ENCODE results near the gene ERCC6L2.

Gene ERCC6L2

DNA sequence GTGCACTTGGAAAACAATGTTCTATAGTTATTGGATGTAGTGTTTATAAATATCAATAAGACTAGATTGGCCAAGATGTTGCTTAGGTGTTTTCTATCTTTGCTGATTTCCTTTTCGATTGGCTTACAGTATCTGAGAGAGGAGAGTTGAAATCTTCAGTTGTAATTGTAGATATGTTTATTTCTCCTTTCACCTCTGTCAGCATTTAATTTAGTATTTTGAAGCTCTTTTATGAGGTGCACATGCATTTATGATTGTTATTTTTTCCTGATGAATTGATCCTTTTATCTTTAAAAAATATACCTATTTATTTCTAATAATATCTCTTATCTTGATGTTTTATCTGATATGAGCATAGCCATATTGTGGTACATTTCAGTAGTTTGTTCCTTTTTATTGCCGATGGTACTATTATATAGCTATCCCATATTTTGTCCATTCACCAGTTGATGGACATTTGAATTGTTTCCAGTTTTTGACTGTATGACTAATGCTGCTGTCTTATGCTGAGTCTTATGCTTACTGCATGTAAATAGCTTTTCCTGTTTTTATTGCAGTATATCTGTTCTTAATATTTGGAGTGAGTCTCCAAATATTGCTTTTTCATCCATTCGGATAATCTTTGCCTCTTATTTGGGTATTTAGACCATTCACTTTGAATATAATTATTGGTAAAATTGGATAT, 34.7 kb downstream of the ERCC6L2 start:
- no peak overlapping the region for H3K27ac ChIP-seq
- DNase-seq (ENCODE audit: low read depth, low spot score), result no peak

GRCh38 chr9:95910770-95911340, 35.4 kb downstream of the ERCC6L2 start:
- DNase-seq (ENCODE audit: low read depth, low spot score), result no peak
- H3K27ac ChIP-seq, result no peak overlapping the region

DNA sequence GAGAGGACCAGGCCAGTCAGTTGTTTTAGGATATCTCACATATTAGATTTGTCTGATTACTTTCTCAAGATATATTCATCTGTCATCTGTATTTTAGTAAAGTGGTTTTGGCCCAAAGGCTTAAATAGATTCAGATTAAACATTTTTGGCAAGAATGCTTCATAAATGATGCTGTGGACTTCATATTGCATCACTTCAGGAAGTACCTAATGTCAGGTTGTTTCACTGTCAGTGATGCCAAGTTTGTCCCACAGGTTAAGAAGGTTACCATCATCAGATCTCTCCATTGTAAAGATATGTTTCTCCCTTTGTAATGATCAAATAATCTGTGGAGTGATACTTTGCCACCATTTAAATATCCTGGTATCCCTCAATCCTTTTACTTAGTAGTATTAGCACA, 37.3 kb downstream of the ERCC6L2 start:
- H3K27ac ChIP-seq, result no peak overlapping the region
- DNase-seq (ENCODE audit: low read depth, low spot score), result no peak

DNA sequence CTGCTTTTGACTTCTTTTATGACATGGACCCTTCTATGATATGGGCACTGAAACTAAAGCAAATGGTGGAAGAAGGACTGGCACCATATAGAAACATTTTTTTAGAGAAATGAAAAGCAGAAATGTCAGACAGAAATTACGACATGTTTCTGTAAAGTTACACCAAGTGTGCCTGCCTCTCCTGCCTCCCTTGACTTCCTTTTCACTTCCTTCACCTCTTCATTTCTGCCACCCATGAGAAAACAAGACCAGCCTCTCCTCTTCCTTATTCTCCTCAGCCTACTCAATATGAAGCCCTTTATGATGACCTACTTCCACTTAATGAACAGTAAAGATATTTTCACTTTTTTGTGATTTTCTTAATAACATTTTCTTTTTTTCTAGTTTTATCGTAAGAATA, 44.5 kb downstream of the ERCC6L2 start:
- no peak overlapping the region for H3K27ac ChIP-seq
- no peak for DNase-seq (ENCODE audit: low read depth, low spot score)

GRCh38 chr9:95923794-95924193, 48.3 kb downstream of the ERCC6L2 start:
- no peak for DNase-seq (ENCODE audit: low read depth, low spot score)
- H3K27ac ChIP-seq, result no peak overlapping the region

DNA sequence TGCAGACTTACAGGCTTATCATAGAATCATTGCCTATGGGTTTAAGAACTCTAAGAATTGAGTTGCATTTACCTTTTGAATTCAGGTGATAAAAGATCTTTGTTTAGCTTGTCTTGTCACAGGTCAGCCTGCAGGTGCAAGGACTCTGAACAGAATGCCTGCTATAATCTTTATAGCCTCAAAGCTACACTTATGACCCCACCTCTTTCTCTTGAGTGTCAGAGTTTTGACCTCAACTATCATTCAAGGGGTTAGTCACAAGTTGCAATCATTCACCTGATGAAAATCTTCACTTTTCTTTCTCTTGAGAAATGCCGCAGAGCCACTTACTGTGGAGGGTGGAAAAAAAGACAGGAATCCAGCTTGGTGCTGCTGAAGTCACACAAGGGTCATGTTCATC, 49.5 kb downstream of the ERCC6L2 start:
- H3K27ac ChIP-seq, result no peak overlapping the region
- DNase-seq (ENCODE audit: low read depth, low spot score), result no peak

- DNase-seq (ENCODE audit: low read depth, low spot score), result no peak
- H3K27ac ChIP-seq, result no peak overlapping the region
These were observed 51.9 kb downstream of the ERCC6L2 start for GRCh38 chr9:95927271-95928004.

DNA sequence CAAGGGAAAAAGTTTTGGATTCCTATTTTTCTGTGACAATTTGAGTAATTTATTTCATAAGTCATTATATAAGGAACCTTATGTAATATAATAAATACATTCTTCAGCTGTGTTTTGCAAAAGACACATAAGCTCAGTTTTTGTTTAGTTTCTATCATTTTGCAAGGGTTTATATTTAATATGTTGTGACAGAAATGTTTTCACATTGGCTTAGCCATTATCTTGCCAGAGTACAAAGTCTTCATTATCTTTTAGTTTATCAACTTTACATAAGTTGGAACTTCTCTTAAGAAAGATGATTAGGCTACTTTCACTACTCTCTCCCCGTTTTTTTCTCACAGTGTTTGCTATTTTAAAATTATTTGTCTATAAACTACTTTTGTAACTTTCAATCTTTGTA, 54.8 kb downstream of the ERCC6L2 start:
- DNase-seq (ENCODE audit: low read depth, low spot score), result no peak
- H3K27ac ChIP-seq, result no peak overlapping the region

DNA sequence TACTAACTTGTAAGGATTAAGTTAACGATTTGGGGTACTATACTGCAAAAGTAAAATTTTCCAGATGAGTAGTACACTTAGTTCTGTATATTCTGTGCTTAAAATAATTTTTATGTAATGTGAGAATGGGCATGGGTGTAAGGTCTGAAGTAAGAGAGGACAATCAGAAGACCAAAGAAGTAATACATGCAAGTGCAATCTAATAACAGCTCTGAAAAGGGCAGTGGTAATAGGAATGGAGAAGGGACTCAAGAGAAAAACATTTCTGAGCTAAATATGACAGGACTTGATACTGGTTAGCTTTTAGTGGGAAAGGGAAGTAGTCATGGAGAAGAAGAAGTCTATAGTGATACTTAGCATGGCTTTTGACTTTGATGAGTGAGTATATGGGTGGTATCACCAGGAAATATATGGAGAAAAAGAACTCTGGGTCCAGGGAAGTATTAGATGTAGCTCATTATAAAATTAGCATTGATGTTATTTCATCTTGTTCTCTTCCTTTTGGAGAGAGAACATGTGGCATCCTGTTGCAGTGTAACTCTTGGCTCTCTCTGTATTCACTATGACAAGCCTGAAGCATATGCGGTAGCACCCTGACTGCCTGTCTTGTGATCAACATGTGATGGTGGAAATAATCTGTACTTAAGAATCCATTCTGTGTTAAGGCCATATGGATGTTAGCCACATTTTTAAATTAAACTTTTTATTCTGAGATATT, 60.5 kb downstream of the ERCC6L2 start:
- no peak overlapping the region for H3K27ac ChIP-seq
- no peak for DNase-seq (ENCODE audit: low read depth, low spot score)

- DNase-seq (ENCODE audit: low read depth, low spot score), result no peak
- no peak overlapping the region for H3K27ac ChIP-seq
These were observed 61.1 kb downstream of the ERCC6L2 start for GRCh38 chr9:95936579-95937075.

- H3K27ac ChIP-seq, result no peak overlapping the region
- DNase-seq (ENCODE audit: low read depth, low spot score), result peak; percentile 10
These were observed 61.6 kb downstream of the ERCC6L2 start for GRCh38 chr9:95937131-95937530.

GRCh38 chr9:95938724-95939123, 63.2 kb downstream of the ERCC6L2 start:
- no peak for DNase-seq (ENCODE audit: low read depth, low spot score)
- no peak overlapping the region for H3K27ac ChIP-seq

GRCh38 chr9:95939472-95939871, 64.0 kb downstream of the ERCC6L2 start:
- H3K27ac ChIP-seq, result no peak overlapping the region
- no peak for DNase-seq (ENCODE audit: low read depth, low spot score)

DNA sequence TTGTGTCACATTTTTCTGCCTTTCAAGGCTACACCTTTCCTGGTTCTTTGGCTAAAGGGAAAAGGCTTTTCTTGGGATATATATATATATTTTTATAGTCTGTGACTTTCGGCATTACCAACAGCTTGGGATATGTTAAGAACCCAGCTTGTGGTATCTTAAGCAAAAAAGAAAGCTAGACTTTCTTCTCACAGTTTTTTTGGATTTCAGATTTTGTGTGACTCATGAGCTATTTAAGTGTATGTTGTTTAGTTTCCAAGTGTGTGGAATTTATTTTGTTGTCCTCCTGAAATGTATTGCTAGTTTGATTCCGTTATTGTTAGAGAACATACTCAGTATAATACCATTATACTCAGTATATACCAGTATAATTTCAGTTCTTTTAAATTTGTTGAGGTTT, 64.8 kb downstream of the ERCC6L2 start:
- H3K27ac ChIP-seq, result no peak overlapping the region
- no peak for DNase-seq (ENCODE audit: low read depth, low spot score)

DNA sequence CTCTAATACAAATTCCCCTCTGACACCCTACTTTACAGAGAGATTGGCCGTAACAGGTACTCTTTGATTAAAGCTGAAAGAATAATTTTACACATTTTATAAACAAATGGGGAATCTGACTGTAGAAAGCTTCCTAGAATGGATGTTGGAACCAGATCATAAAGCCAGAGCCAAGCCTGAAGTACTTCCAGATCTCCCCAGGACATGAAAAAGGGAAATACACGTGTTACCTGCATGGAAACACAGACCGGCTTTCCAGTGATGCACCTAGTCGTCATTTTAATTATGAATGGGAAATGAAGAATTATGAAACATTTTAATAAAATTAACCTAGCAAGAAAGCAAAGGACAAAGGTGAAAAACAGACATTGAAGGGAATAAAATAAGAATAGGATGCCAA, 66.5 kb downstream of the ERCC6L2 start:
- DNase-seq (ENCODE audit: low read depth, low spot score), result no peak
- no peak overlapping the region for H3K27ac ChIP-seq

GRCh38 chr9:95947118-95947517, 71.6 kb downstream of the ERCC6L2 start:
- no peak overlapping the region for H3K27ac ChIP-seq
- no peak for DNase-seq (ENCODE audit: low read depth, low spot score)

DNA sequence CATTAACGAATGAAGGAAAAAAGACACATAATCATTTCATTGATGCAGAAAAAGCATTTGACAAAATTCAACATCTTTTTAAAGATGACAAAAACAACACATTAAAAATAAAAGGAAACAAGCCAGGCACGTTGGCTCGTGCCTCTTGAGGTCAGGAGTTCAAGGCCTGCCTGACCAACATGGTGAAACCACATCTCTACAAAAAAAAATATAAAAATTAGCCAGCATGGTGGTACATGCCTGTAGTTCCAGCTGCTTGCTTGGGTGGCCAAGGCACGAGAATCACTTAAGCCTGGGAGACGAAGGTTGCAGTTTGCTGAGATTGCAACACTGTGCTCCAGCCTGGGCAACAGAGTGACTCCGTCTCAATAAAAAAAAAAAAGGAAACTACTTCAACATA, 77.0 kb downstream of the ERCC6L2 start:
- H3K27ac ChIP-seq, result no peak overlapping the region
- DNase-seq (ENCODE audit: low read depth, low spot score), result no peak

DNA sequence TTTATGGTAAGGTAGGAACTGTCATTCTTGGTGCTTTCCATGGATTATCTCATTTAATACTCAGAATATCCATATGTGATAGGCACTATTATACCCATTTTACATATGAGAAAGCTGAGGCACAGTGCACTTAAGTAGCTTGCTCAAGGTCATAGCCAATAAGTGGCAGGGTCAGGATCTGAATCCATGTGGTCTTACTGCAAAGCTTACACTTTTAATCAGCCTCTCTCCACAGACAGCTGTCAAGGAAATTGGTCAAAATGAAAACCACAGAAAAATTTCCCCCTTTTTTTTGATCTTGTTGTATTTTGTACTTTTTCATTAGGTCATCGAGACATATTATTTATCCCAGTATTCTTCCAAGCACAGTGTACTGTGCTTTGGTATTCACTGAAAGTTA, 78.5 kb downstream of the ERCC6L2 start:
- no peak for DNase-seq (ENCODE audit: low read depth, low spot score)
- no peak overlapping the region for H3K27ac ChIP-seq

DNA sequence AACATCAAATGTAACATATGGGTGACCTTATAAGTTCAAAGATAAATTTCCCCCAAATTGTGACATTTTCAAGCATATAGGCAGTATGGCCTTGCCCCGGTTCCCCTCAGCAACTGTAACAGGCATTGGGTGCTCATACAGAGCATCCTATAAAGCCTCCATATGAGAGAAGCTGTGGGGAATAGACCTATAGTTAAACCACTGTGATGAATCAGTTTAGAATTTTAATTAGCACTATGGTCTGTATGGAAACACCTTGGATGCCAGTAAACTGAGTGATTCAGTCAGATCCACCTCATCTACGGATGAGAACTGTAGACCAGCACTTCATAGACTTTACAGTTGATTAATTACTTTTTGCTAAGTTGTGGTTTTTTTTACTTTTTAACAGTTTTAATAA, 79.4 kb downstream of the ERCC6L2 start:
- H3K27ac ChIP-seq, result no peak overlapping the region
- no peak for DNase-seq (ENCODE audit: low read depth, low spot score)

DNA sequence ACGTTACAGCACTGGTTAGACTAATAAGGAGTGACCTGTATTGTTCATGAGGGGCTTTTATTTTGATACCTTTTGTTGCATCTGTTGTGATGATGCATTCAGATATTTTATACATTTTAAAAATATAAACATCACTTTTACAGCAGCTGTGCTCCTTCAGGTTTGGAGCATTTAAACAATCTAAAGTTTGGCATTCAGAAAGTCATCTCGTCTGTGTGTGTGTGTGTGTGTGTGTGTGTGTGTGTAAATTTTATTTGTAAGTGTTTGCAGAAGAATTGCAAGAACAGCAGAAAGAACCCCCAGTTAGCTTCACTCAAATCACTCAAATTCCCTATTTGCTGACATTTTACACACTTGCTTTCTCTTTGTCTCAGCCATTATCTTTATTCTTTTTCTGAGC, 87.4 kb downstream of the ERCC6L2 start:
- H3K27ac ChIP-seq, result no peak overlapping the region
- DNase-seq (ENCODE audit: low read depth, low spot score), result no peak

DNA sequence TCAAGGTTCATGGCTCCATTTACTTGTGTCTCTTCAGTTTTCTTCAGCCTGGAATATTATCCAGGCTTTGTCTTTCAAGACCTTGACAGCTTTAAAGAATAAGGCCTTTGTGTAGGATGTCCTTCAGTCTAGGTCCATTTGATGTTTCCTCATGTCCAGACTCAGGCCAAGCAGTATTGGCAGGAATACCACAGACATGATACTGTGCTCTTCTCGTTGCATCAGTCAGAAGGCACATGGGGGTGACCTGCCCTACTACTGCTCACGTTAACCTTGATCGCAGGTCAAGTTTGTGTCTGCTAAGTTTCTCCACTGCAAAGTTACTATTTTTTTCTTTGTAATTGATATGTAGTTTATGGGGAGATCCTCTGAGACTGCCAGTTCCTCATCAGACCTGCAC, 88.2 kb downstream of the ERCC6L2 start:
- no peak for DNase-seq (ENCODE audit: low read depth, low spot score)
- H3K27ac ChIP-seq, result no peak overlapping the region

All from epithelial cell of prostate (primary cell).